Natural killer cell (primary cell): ENCODE results near the gene FUT8. TPM values are rescaled to one million over a fixed set of nuclear protein-coding genes. Genes with fewer than 3 reads are reported as not detected.

ENCODE experiments used
- ATAC-seq, 3 donors: fragments of 150-1000 bp in 2 of 3; fragments of 200-7000 bp in 1 of 3; cut with Tn5 transposase; 1 replicate in 1 of 3; 2 replicates in 2 of 3; pipeline ENCODE4 v1.10.0; 2021; ENCODE audit warnings: mild to moderate bottlenecking in 2 of 3, moderate library complexity in 2 of 3
- DNase-seq, 2 donors: peaks; one replicate each; pipeline versions ENCODE4 v3.0.0 to v3.0.0-alpha.2; 2013 to 2021; ENCODE audit warnings: mixed read lengths in 1 of 2
- H3K27ac ChIP-seq: one replicate; pipeline ENCODE4 v1.5.1; 2013; ENCODE audit warnings: mild to moderate bottlenecking, low read length
- H3K27me3 ChIP-seq: one replicate; pipeline ENCODE4 v1.6.1; 2013; ENCODE audit warnings: low read length; ENCODE audit not compliant: control insufficient read depth, insufficient read depth
- H3K36me3 ChIP-seq: one replicate; pipeline ENCODE4 v1.6.1; 2013; ENCODE audit warnings: low read length; ENCODE audit not compliant: control insufficient read depth, insufficient read depth
- H3K4me1 ChIP-seq: one replicate; pipeline ENCODE4 v1.6.1; 2013; ENCODE audit warnings: low read length; ENCODE audit not compliant: control insufficient read depth, insufficient read depth
- H3K4me3 ChIP-seq: one replicate; pipeline ENCODE4 v1.5.1; 2013; ENCODE audit warnings: low read length
- H3K9me3 ChIP-seq: one replicate; pipeline ENCODE4 v1.6.1; 2013; ENCODE audit warnings: low read length; ENCODE audit not compliant: control insufficient read depth, insufficient read depth
- H3K27ac Mint-ChIP-seq, 2 donors: one replicate each; pipeline ENCODE4 v1.8.0; 2022; ENCODE audit warnings: mild to moderate bottlenecking in 2 of 2, mixed read lengths in 2 of 2, moderate library complexity in 1 of 2
- H3K27me3 Mint-ChIP-seq, 2 donors: one replicate each; pipeline ENCODE4 v1.8.0; 2022; ENCODE audit warnings: low read depth in 2 of 2, mixed read lengths in 2 of 2
- H3K36me3 Mint-ChIP-seq: one replicate; pipeline ENCODE4 v1.8.0; 2022; ENCODE audit warnings: mixed read lengths
- H3K4me1 Mint-ChIP-seq, 2 donors: one replicate each; pipeline ENCODE4 v1.8.0; 2022; ENCODE audit warnings: mixed read lengths in 2 of 2
- H3K4me3 Mint-ChIP-seq: one replicate; pipeline ENCODE4 v1.8.0; 2022; ENCODE audit warnings: mild to moderate bottlenecking, moderate library complexity, mixed read lengths
- H3K9me3 Mint-ChIP-seq, 2 donors: one replicate each; pipeline ENCODE4 v1.8.0; 2022; ENCODE audit warnings: mixed read lengths in 2 of 2
- CTCF ChIP-seq: fragments of 200-600 bp; IDR thresholded peaks from one replicate; pipeline ENCODE4 v1.8.0; 2022; ENCODE audit warnings: antibody characterized with exemption
- whole genome bisulfite sequencing: methylation state at CpG from one replicate; pipeline ENCODE4 v1.1.7; 2013; ENCODE audit warnings: missing lambda C conversion rate; ENCODE audit not compliant: insufficient coverage; 5-methylcytosine and 5-hydroxymethylcytosine counted together
- intact Hi-C: fragments of 100-400 bp; cut with micrococcal nuclease; formaldehyde crosslinking; loops from one replicate; pipeline ENCODE4 v1.14.2; 2022
- total RNA-seq, 4 donors: library from RNA; stranded (reverse); fragments of 120-200 nt in 1 of 4; gene quantifications; one replicate each; pipeline versions ENCODE4 v1.2.3 to v1.2.4, GENCODE V29; 2013 to 2022

FUT8 gene
- total RNA-seq, 3 donors from 2014 or later (not counting 1 experiment from before 2014, with no cell fraction given) = 20.7 to 29.2 (median 21.2) TPM

GRCh38 chr14:65506801-65507200, 94.3 kb downstream of the FUT8 start:
- Mint-ChIP-seq H3K4me1 (peaks cover 11 to 20% of the 10 kb centered on the region in 2 donors), H3K27me3 (no peaks in the 10 kb centered on the region), H3K4me3 (no peak overlapping the region), H3K9me3 (peaks cover 3 to 6% of the 10 kb centered on the region in 2 donors), H3K27ac (no peak overlapping the region), H3K36me3 (peaks cover 15% of the 10 kb centered on the region)
- no peak overlapping the region for H3K4me3 ChIP-seq
- H3K27ac ChIP-seq = no peak overlapping the region
- intact Hi-C loops = no loop called here
- no peaks in the 10 kb centered on the region for H3K36me3 ChIP-seq
- no peaks in the 10 kb centered on the region for H3K9me3 ChIP-seq
- no peaks in the 10 kb centered on the region for H3K4me1 ChIP-seq
- no peaks in the 10 kb centered on the region for H3K27me3 ChIP-seq
- no peak for ATAC-seq
- no peak for DNase-seq
- TF ChIP-seq CTCF = no peak
- WGBS = 90% methylated on average over 6 of the region's 6 CpGs

- Histone ChIP-seq H3K4me3 (no peak overlapping the region), H3K27me3 (no peaks in the 10 kb centered on the region), H3K27ac (no peak overlapping the region), H3K36me3 (no peaks in the 10 kb centered on the region), H3K9me3 (no peaks in the 10 kb centered on the region), H3K4me1 (no peaks in the 10 kb centered on the region)
- no peak for TF ChIP-seq CTCF
- H3K36me3 Mint-ChIP-seq = peaks cover 15% of the 10 kb centered on the region
- intact Hi-C loops = no loop called here
- ATAC-seq = no peak
- no peak for DNase-seq
- H3K9me3 Mint-ChIP-seq = peaks cover 3 to 6% of the 10 kb centered on the region in 2 donors
- WGBS = 74% methylated on average over 2 of the region's 3 CpGs
- H3K4me1 Mint-ChIP-seq = peaks cover 18 to 31% of the 10 kb centered on the region in 2 donors
- H3K27ac Mint-ChIP-seq = no peak overlapping the region
- H3K27me3 Mint-ChIP-seq = no peaks in the 10 kb centered on the region
- H3K4me3 Mint-ChIP-seq = no peak overlapping the region
Measured at GRCh38 chr14:65509842-65510241, 97.3 kb downstream of the FUT8 start.

- no peak for TF ChIP-seq CTCF
- H3K27me3 ChIP-seq = no peaks in the 10 kb centered on the region
- no peak overlapping the region for H3K27ac ChIP-seq
- no peak overlapping the region for H3K4me3 ChIP-seq
- Mint-ChIP-seq H3K36me3 (peaks cover 15% of the 10 kb centered on the region), H3K9me3 (peaks cover 3 to 6% of the 10 kb centered on the region in 2 donors), H3K4me1 (peaks cover 18 to 31% of the 10 kb centered on the region in 2 donors), H3K4me3 (no peak overlapping the region), H3K27me3 (no peaks in the 10 kb centered on the region), H3K27ac (no peak overlapping the region)
- ATAC-seq (no peak), DNase-seq (no peak)
- intact Hi-C loops = no loop called here
- 92% methylated on average over 4 of the region's 5 CpGs for WGBS
- H3K4me1 ChIP-seq = no peaks in the 10 kb centered on the region
- H3K36me3 ChIP-seq = no peaks in the 10 kb centered on the region
- no peaks in the 10 kb centered on the region for H3K9me3 ChIP-seq
Measured at GRCh38 chr14:65513671-65514070, 101.1 kb downstream of the FUT8 start.
